ENCODE measurements around the gene ANAPC2.
A peak's percentile ranks its signal among the peaks of the same experiment; 100 is the strongest.
"Not testable (repeated sequence)": the region's sequence is repeated elsewhere in the genome, so short reads cannot be mapped to it uniquely, and the experiment has no call there.

Gene ANAPC2

GRCh38 chr9:137141976-137142936 lies 46.1 kb downstream of the ANAPC2 start:
- no peak for DNase-seq

GRCh38 chr9:137141050-137141810 lies 47.1 kb downstream of the ANAPC2 start:
- no peak for DNase-seq

- DNase-seq, result no peak
Measured at GRCh38 chr9:137140151-137141012, 48.0 kb downstream of the ANAPC2 start.

GRCh38 chr9:137139468-137140150 lies 48.8 kb downstream of the ANAPC2 start:
- DNase-seq, result no peak

- DNase-seq, result peak; percentile 28
Measured at GRCh38 chr9:137138722-137139467, 49.5 kb downstream of the ANAPC2 start, which contains the start of gene GRIN1. GRIN1 (plus strand) TSS chr9:137139154; CDS start chr9:137139487, 333 bp downstream.

- no peak for DNase-seq
Measured at GRCh38 chr9:137138058-137138721, 50.2 kb downstream of the ANAPC2 start.

- no peak for DNase-seq
Measured at GRCh38 chr9:137136881-137137607, 51.3 kb downstream of the ANAPC2 start.

- DNase-seq, result no peak
Measured at GRCh38 chr9:137136261-137136880, 52.0 kb downstream of the ANAPC2 start.

GRCh38 chr9:137135154-137135553 lies 53.2 kb downstream of the ANAPC2 start:
- DNase-seq, result not testable (repeated sequence)

GRCh38 chr9:137134191-137134590 lies 54.2 kb downstream of the ANAPC2 start:
- no peak for DNase-seq

GRCh38 chr9:137130176-137130755 lies 58.1 kb downstream of the ANAPC2 start:
- DNase-seq, result no peak

- peak; percentile 90 for DNase-seq
Measured at GRCh38 chr9:137129456-137130175, 58.7 kb downstream of the ANAPC2 start.

- no peak for DNase-seq
Measured at GRCh38 chr9:137128862-137129455, 59.4 kb downstream of the ANAPC2 start.

GRCh38 chr9:137128158-137128861 lies 60.0 kb downstream of the ANAPC2 start:
- DNase-seq, result no peak

GRCh38 chr9:137127301-137128157 lies 60.8 kb downstream of the ANAPC2 start:
- DNase-seq, result no peak

- no peak for DNase-seq
Measured at GRCh38 chr9:137126786-137127185, 61.6 kb downstream of the ANAPC2 start.

Data from fibroblast of skin of right biceps (primary cell).